ENCODE results near the gene NPL. TPM values are rescaled to one million over a fixed set of nuclear protein-coding genes. Genes with fewer than 3 reads are reported as not detected.

Gene NPL
- total and polyA plus RNA-seq, 10 donors = 21.9 to 88.2 (median 65.0) TPM

- intact Hi-C loops (cut with DNase I; ENCODE audit: low total_unique reads) = no loop called here
- WGBS, 5 donors = 88 to 100% (median 96%) methylated on average over 1 of the region's 1 CpG
- Histone ChIP-seq H3K27ac (no peak overlapping the region), H3K36me3 (peaks cover 6 to 100% (median 96%) of the 10 kb centered on the region in 6 donors), H3K4me1 (no peaks in the 10 kb centered on the region), H3K27me3 (replicated peaks in 1 of 7) (no peaks in the 10 kb centered on the region), H3K9me3 (no peaks in the 10 kb centered on the region), H3K4me3 (no peak overlapping the region)
- DNase-seq = no peak
- TF ChIP-seq CTCF (IDR thresholded peaks at IDR 0.05 in 8 of 11, conservative IDR thresholded peaks at IDR 0.05 in 3 of 11) (no peak), POLR2A (IDR thresholded peaks at IDR 0.05) (no peak), POLR2AphosphoS5 (IDR thresholded peaks at IDR 0.05) (no peak)
These were observed 73.3 kb downstream of the NPL start for GRCh38 chr1:182862827-182863226.

GRCh38 chr1:182863940-182864339 lies 74.4 kb downstream of the NPL start:
- Histone ChIP-seq H3K4me1 (no peaks in the 10 kb centered on the region), H3K9me3 (no peaks in the 10 kb centered on the region), H3K27me3 (replicated peaks in 1 of 7) (no peaks in the 10 kb centered on the region), H3K27ac (no peak overlapping the region), H3K4me3 (no peak overlapping the region), H3K36me3 (peaks cover 6 to 100% (median 95%) of the 10 kb centered on the region in 6 donors)
- no peak for DNase-seq
- TF ChIP-seq CTCF (IDR thresholded peaks at IDR 0.05 in 8 of 11, conservative IDR thresholded peaks at IDR 0.05 in 3 of 11) (no peak), POLR2AphosphoS5 (IDR thresholded peaks at IDR 0.05) (no peak), POLR2A (IDR thresholded peaks at IDR 0.05) (no peak)
- 96 to 99% (median 97%) methylated on average over 5 of the region's 5 CpGs for WGBS, 5 donors
- intact Hi-C loops (cut with DNase I; ENCODE audit: low total_unique reads) = no loop called here

GRCh38 chr1:182867861-182868260 lies 78.3 kb downstream of the NPL start:
- intact Hi-C loops (cut with DNase I; ENCODE audit: low total_unique reads) = no loop called here
- H3K36me3 ChIP-seq = peaks cover 6 to 100% (median 95%) of the 10 kb centered on the region in 6 donors
- TF ChIP-seq POLR2A (IDR thresholded peaks at IDR 0.05) (no peak), CTCF (IDR thresholded peaks at IDR 0.05 in 8 of 11, conservative IDR thresholded peaks at IDR 0.05 in 3 of 11) (no peak), POLR2AphosphoS5 (IDR thresholded peaks at IDR 0.05) (no peak)
- DNase-seq = no peak
- H3K4me1 ChIP-seq = no peaks in the 10 kb centered on the region
- H3K27ac ChIP-seq = no peak overlapping the region
- no peaks in the 10 kb centered on the region for H3K27me3 ChIP-seq (replicated peaks in 1 of 7)
- no peak overlapping the region for H3K4me3 ChIP-seq
- no peaks in the 10 kb centered on the region for H3K9me3 ChIP-seq

GRCh38 chr1:182869241-182869666 lies 79.7 kb downstream of the NPL start:
- Histone ChIP-seq H3K4me3 (no peak overlapping the region), H3K36me3 (peaks cover 6 to 100% (median 95%) of the 10 kb centered on the region in 6 donors), H3K27me3 (replicated peaks in 1 of 7) (no peaks in the 10 kb centered on the region), H3K9me3 (no peaks in the 10 kb centered on the region), H3K4me1 (no peaks in the 10 kb centered on the region), H3K27ac (no peak overlapping the region)
- no peak for DNase-seq
- WGBS, 5 donors = 96 to 99% (median 97%) methylated on average over 12 of the region's 12 CpGs
- intact Hi-C loops (cut with DNase I; ENCODE audit: low total_unique reads) = no loop called here
- no peak for TF ChIP-seq POLR2A (IDR thresholded peaks at IDR 0.05)
- TF ChIP-seq CTCF (IDR thresholded peaks at IDR 0.05 in 8 of 11, conservative IDR thresholded peaks at IDR 0.05 in 3 of 11) = no peak
- peak in 1 of 3 donors; percentile 9 for TF ChIP-seq POLR2AphosphoS5 (IDR thresholded peaks at IDR 0.05)

Measured in spleen (tissue), 11 donors.